Ovary (tissue), 3 donors: Measurements from ENCODE around the gene RPS27L.

ENCODE experiments used
- CTCF ChIP-seq, 3 donors: fragments of 450-650 bp in 2 of 3; fragments of 200-600 bp in 1 of 3; IDR thresholded peaks; one replicate each; pipeline versions ENCODE4 v1.5.1 to v1.8.0; 2016 to 2022; ENCODE audit warnings: antibody characterized with exemption in 3 of 3, mild to moderate bottlenecking in 1 of 3
- EP300 ChIP-seq: sonication (generic); formaldehyde crosslinking; IDR thresholded peaks from one replicate; pipeline ENCODE4 v1.6.1; 2017; ENCODE audit warnings: antibody characterized with exemption
- POLR2A ChIP-seq: fragments of 450-650 bp; IDR thresholded peaks from one replicate; pipeline ENCODE4 v1.6.1; 2017; ENCODE audit warnings: antibody characterized with exemption, mild to moderate bottlenecking, moderate library complexity
- donor health status: DM: no; HTN: no; CAD: no.

- TF ChIP-seq CTCF (IDR thresholded peaks at IDR 0.05) (no peak), POLR2A (no peak), EP300 (no peak)
Measured at GRCh38 chr15:63188247-63188925, 31.1 kb upstream of the RPS27L start.
